NB4 (cell line): ENCODE data around the gene TAF8.
A peak's percentile ranks its signal among the peaks of the same experiment; 100 is the strongest.

Experiments used
- DNase-seq: peaks from one replicate; pipeline ENCODE4 v3.0.0; 2010; ENCODE audit warnings: low read depth
- H3K4me3 ChIP-seq: one replicate; pipeline ENCODE4 v1.5.1; 2011; ENCODE audit warnings: mild to moderate bottlenecking, low read depth, low read length, moderate library complexity
- MYC ChIP-seq: IDR thresholded peaks from 2 replicates; pipeline ENCODE4 v1.6.1; 2011; ENCODE audit warnings: low read depth, low read length
- POLR2A ChIP-seq: IDR thresholded peaks from 2 replicates; pipeline ENCODE4 v1.6.1; 2011; ENCODE audit warnings: mild to moderate bottlenecking; ENCODE audit not compliant: insufficient read length; ENCODE audit errors: extremely low read depth
- TF ChIP-seq, protein P1 (sequence below): IDR thresholded peaks from 2 replicates; pipeline ENCODE4 v1.6.1; 2011; ENCODE audit warnings: low read depth, low read length
- TF ChIP-seq, protein P2 (sequence below): IDR thresholded peaks from one replicate; pipeline ENCODE4 v1.5.1; 2012; ENCODE audit warnings: low read depth, low read length

TAF8 gene

DNA sequence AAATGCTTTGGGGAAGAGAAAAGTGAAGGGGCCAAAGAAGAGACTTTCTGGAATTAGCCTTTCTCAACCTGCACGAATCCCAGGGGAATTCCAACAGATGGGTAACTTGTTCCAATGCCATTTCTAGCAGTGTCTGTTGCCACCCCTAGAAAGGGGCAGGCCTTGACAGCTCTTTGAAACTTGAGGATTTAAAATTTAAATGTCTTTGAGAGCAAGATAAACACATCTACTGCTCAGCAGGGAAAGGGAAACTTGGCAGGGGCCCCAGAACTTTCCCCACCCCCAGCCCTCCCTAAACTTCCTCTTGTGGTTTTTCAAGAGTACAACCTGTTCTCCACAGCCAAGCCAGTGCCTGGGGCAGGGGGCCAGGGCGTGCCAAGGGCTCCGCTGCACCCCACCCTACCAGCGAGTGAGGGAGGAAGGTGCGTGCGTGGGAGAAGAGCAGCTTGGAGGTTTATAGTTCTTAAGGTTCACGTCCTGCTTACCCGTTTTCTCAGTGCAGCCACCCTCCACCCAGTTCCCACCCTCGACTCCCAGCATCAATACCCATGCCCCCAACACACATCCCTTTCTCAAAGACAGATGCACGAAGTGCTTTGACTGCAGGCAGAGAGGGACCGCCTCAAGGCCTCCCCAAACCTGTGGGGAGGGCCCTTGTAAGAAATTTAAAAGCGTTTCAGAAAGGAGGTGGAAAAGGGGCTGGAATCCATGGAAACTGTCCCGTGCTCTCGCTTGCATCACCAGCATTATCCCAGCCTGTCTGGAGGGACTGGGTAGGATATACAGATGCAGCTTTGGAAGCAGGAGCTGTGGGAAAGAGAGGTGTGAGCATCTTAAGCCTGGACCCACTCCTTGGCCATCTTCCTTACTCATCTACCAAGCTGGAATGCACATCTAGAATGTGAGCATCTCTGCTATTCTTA lies 4.5 kb upstream of the TAF8 start:
- peak; percentile 92 for DNase-seq
- TF ChIP-seq POLR2A, result no peak
- TF ChIP-seq, protein P1, sequence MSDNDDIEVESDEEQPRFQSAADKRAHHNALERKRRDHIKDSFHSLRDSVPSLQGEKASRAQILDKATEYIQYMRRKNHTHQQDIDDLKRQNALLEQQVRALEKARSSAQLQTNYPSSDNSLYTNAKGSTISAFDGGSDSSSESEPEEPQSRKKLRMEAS, result no peak; the same call in 1 of the 2 replicates
- TF ChIP-seq MYC, result no peak; the same call in 1 of the 2 replicates
- TF ChIP-seq, protein P2, sequence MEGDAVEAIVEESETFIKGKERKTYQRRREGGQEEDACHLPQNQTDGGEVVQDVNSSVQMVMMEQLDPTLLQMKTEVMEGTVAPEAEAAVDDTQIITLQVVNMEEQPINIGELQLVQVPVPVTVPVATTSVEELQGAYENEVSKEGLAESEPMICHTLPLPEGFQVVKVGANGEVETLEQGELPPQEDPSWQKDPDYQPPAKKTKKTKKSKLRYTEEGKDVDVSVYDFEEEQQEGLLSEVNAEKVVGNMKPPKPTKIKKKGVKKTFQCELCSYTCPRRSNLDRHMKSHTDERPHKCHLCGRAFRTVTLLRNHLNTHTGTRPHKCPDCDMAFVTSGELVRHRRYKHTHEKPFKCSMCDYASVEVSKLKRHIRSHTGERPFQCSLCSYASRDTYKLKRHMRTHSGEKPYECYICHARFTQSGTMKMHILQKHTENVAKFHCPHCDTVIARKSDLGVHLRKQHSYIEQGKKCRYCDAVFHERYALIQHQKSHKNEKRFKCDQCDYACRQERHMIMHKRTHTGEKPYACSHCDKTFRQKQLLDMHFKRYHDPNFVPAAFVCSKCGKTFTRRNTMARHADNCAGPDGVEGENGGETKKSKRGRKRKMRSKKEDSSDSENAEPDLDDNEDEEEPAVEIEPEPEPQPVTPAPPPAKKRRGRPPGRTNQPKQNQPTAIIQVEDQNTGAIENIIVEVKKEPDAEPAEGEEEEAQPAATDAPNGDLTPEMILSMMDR, result no peak
- peak overlapping the region; percentile 27 for H3K4me3 ChIP-seq

DNA sequence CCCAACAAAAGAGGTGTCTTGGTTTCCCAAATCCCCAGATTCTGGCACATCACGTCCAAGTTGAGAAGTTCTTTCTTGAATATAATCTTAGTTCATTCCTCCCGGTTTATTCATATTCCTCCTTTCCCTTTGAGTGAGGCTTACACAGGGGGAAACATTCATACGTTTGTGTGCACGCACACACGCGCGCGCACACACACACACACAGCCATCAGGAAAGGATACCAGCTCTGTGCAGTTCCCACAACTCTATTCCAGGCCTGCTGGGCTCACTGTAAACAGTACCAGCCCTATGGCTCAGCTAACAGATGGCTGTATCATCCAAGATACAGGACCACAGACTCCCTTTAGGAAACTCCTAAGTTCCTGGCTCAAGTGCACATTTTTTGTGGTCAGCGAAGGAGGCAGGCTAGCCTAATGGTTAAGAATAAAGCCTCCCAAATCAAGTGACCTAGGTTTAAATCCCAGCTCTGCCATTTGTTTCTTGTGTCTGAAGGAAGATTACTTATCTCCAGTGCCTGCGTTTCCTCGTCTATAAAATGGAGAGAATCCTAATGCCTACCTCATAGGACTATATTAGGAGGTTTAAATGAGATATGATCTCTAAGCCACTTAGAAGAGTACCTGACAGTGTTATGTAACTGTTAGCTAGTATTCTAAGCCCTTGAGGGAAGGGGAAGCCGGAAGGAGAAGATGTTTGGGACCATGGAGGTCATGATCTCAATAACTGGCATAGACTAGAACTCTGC lies 3.7 kb upstream of the TAF8 start:
- no peak for DNase-seq
- H3K4me3 ChIP-seq, result no peak overlapping the region

DNA sequence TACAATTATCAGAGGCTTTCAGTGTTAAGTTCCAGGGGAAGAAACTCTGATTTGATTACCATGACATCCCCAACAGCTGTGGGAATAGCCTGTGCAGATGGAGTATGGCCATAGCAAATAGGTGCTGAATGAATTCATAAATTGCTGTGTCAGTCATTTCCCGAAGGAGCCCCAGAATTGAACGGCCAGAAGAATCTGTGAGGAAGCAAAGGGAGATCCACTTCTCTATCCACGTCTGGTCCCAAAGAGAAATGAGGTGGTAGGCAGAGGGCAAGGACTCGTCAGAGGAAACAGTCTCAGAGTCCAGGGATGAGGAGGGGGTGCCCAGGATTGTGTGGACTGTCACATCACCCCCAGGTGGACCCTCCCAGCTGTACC lies 3.1 kb upstream of the TAF8 start:
- TF ChIP-seq, protein P2, result no peak
- TF ChIP-seq, protein P1, result no peak
- TF ChIP-seq POLR2A (no peak), MYC (no peak)
- DNase-seq, result no peak
- H3K4me3 ChIP-seq, result no peak overlapping the region

More for the DNA sequence above, 3.7 kb upstream of the TAF8 start:
- TF ChIP-seq POLR2A (no peak), MYC (no peak)
- TF ChIP-seq, protein P1, result no peak
- TF ChIP-seq, protein P2, result no peak

DNA sequence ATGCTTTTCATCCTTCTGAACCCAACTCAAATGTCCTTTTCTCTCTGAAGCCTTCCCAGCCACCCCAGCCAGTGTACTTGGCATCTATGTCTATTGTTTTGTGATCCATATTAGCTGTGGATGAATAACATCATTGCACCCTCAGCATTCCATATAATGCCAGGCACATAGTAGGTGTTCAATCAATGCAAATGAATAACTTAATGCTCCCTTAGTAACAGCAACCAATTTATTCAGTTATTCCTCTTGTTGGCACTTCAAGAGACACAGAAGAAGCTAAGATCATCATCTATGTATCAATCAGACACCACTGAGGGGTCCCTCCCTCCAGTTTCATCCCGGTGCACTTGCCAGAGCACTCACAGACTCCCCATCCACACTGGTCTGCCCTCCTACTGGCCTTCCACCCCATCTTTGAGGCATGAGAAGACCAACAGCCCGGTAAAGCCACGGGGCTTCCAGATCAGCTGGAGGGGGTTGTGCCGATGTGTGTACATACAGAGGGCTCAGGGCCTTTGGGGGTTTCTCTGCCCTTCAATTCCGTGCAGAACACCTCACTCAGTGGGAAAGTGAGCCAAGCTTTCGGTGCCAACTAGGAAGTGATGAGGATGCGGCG lies 2.4 kb upstream of the TAF8 start:
- DNase-seq, result peak; percentile 36
- peak overlapping the region; percentile 69 for H3K4me3 ChIP-seq
- TF ChIP-seq, protein P1, result no peak
- TF ChIP-seq MYC, result no peak

DNA sequence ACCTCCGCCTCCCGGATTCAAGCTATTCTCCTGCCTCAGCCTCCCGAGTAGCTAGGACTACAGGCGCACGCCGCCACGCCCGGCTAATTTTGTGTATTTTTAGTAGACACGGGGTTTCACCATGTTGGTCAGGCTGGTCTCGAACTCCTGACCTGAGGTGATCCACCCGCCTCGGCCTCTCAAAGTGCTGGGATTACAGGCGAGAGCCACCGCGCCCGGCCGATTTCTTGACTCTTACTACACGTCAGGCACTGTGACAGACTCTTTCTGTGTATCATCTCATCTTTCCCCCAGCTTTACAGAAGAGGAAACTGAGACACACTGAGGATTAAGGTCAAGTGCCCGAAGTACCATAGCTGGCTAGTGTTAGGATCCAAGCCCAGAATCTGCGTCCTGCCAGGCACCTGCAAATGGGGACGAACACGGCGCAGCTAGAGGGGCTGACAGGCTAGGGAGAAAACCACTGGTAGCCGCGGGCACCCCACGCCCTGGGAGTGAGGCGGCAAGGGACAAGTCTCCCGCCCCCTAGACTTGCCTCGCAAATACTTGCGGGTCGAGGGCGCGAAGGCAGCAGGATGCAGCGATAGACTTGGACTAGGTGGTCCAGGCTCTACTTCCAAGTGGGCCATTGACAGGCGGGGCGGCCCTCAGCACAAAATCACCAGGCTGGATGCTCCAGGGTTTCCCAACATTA lies 1.1 kb upstream of the TAF8 start:
- TF ChIP-seq, protein P2, result no peak
- TF ChIP-seq MYC, result no peak
- DNase-seq, result no peak
- H3K4me3 ChIP-seq, result peak overlapping the region; percentile 69
